WTC11 (cell line): ENCODE measurements around the gene HSDL2. TPM values are rescaled to one million over a fixed set of nuclear protein-coding genes. Genes with fewer than 3 reads are reported as not detected.

Experiments used
- ATAC-seq: fragments of 200-7000 bp; cut with Tn5 transposase; 2 replicates; pipeline ENCODE4 v1.10.0; 2021; ENCODE audit warnings: mild to moderate bottlenecking, moderate library complexity
- CTCF ChIA-PET: fragments of 300-600 bp; sonication (Branson Sonifier 250); formaldehyde crosslinking; loops from one replicate; lab custom pipeline; 2021; ENCODE audit warnings: antibody characterized with exemption; lab: Charles Lee
- POLR2A ChIA-PET: fragments of 350-600 bp; sonication (Branson Sonifier 250); formaldehyde crosslinking; loops from one replicate; lab custom pipeline; 2021; ENCODE audit warnings: antibody characterized with exemption; lab: Charles Lee
- DNase-seq: peaks from one replicate; pipeline ENCODE4 v3.0.0; 2021; ENCODE audit warnings: low spot score
- H3K27ac Mint-ChIP-seq: 2 replicates; pipeline ENCODE4 v1.8.0; 2021; ENCODE audit warnings: mixed read lengths
- H3K27me3 Mint-ChIP-seq: 2 replicates; pipeline ENCODE4 v1.8.0; 2021; ENCODE audit warnings: low read depth, mild to moderate bottlenecking, moderate library complexity, mixed read lengths
- H3K36me3 Mint-ChIP-seq: 2 replicates; pipeline ENCODE4 v1.8.0; 2021; ENCODE audit warnings: mixed read lengths
- H3K4me1 Mint-ChIP-seq: 2 replicates; pipeline ENCODE4 v1.8.0; 2022; ENCODE audit warnings: mixed read lengths
- H3K4me3 Mint-ChIP-seq: 2 replicates; pipeline ENCODE4 v1.8.0; 2021; ENCODE audit warnings: mild to moderate bottlenecking, moderate library complexity, mixed read lengths
- H3K9me3 Mint-ChIP-seq: 2 replicates; pipeline ENCODE4 v1.8.0; 2021; ENCODE audit warnings: mixed read lengths
- AR ChIP-seq: fragments of 250-450 bp; sonication (Bioruptor Pico); IDR thresholded peaks from 2 replicates; pipeline ENCODE4 v1.9.0; 2021; ENCODE audit warnings: mild to moderate bottlenecking
- ATF6 ChIP-seq: sonication (generic); formaldehyde crosslinking; IDR thresholded peaks from 2 replicates; pipeline ENCODE4 v1.8.1; 2023; ENCODE audit warnings: mild to moderate bottlenecking, missing genetic modification reagents
- E2F1 ChIP-seq: sonication (generic); formaldehyde crosslinking; IDR thresholded peaks from 2 replicates; pipeline ENCODE4 v1.8.0; 2022; ENCODE audit warnings: mild to moderate bottlenecking, missing genetic modification reagents
- E2F4 ChIP-seq: sonication (generic); formaldehyde crosslinking; IDR thresholded peaks from 2 replicates; pipeline ENCODE4 v1.8.1; 2022; ENCODE audit warnings: low read depth, mild to moderate bottlenecking, moderate library complexity, missing genetic modification reagents, borderline replicate concordance
- ELF4 ChIP-seq: sonication (generic); formaldehyde crosslinking; IDR thresholded peaks from 2 replicates; pipeline ENCODE4 v1.8.1; 2022; ENCODE audit warnings: low read depth, mild to moderate bottlenecking, moderate library complexity, missing genetic modification reagents
- FOXJ3 ChIP-seq: sonication (generic); formaldehyde crosslinking; IDR thresholded peaks from 2 replicates; pipeline ENCODE4 v1.9.0; 2021; ENCODE audit warnings: missing genetic modification reagents, mild to moderate bottlenecking, borderline replicate concordance
- GTF2I ChIP-seq: fragments of 250-450 bp; sonication (Bioruptor Pico); conservative IDR thresholded peaks from 2 replicates; pipeline ENCODE4 v1.4.0; 2021; ENCODE audit warnings: mild to moderate bottlenecking
- HMGA2 ChIP-seq: fragments of 250-450 bp; sonication (Bioruptor Pico); IDR thresholded peaks from 2 replicates; pipeline ENCODE4 v1.4.0; 2021; ENCODE audit warnings: mild to moderate bottlenecking, moderate library complexity
- NFATC4 ChIP-seq: fragments of 250-450 bp; sonication (Bioruptor Pico); IDR thresholded peaks from 2 replicates; pipeline ENCODE4 v1.9.0; 2021; ENCODE audit warnings: mild to moderate bottlenecking
- NR1H2 ChIP-seq: sonication (generic); formaldehyde crosslinking; IDR thresholded peaks from 2 replicates; pipeline ENCODE4 v1.9.0; 2021; ENCODE audit warnings: mild to moderate bottlenecking, moderate library complexity, missing genetic modification reagents
- NR3C1 ChIP-seq: sonication (generic); formaldehyde crosslinking; conservative IDR thresholded peaks from 2 replicates; pipeline ENCODE4 v1.8.1; 2023; ENCODE audit warnings: low read depth, mild to moderate bottlenecking, missing genetic modification reagents
- PRDM15 ChIP-seq: sonication (generic); formaldehyde crosslinking; IDR thresholded peaks from 2 replicates; pipeline ENCODE4 v1.8.0; 2022; ENCODE audit warnings: missing genetic modification reagents
- SMAD3 ChIP-seq: sonication (generic); formaldehyde crosslinking; IDR thresholded peaks from 2 replicates; pipeline ENCODE4 v1.8.0; 2022; ENCODE audit warnings: missing genetic modification reagents, mild to moderate bottlenecking, borderline replicate concordance
- SMAD4 ChIP-seq: sonication (generic); formaldehyde crosslinking; IDR thresholded peaks from 2 replicates; pipeline ENCODE4 v1.8.0; 2022; ENCODE audit warnings: mild to moderate bottlenecking, missing genetic modification reagents
- SOX15 ChIP-seq: fragments of 250-450 bp; sonication (Bioruptor Pico); IDR thresholded peaks from 2 replicates; pipeline ENCODE4 v1.9.0; 2021; ENCODE audit warnings: mild to moderate bottlenecking
- TCF7 ChIP-seq: sonication (generic); formaldehyde crosslinking; IDR thresholded peaks from 2 replicates; pipeline ENCODE4 v1.8.0; 2022; ENCODE audit warnings: mild to moderate bottlenecking, low read depth, missing genetic modification reagents, moderate library complexity
- TEAD4 ChIP-seq: sonication (generic); formaldehyde crosslinking; IDR thresholded peaks from 2 replicates; pipeline ENCODE4 v1.8.0; 2022; ENCODE audit warnings: mild to moderate bottlenecking, missing genetic modification reagents
- TP53 ChIP-seq: sonication (generic); formaldehyde crosslinking; IDR thresholded peaks from 2 replicates; pipeline ENCODE4 v1.8.1; 2023; ENCODE audit warnings: mild to moderate bottlenecking, missing genetic modification reagents
- ZNF512 ChIP-seq: sonication (generic); formaldehyde crosslinking; IDR thresholded peaks from 2 replicates; pipeline ENCODE4 v1.8.1; 2022; ENCODE audit warnings: missing genetic modification reagents, borderline replicate concordance
- total RNA-seq: library from RNA; stranded (reverse); gene quantifications from 3 replicates; pipeline ENCODE4 v1.2.3, GENCODE V29; 2021

The HSDL2 gene
- total RNA-seq, 1 experiment from 2014 or later, result 13.8 TPM

- Mint-ChIP-seq H3K4me1 (peaks cover 19% of the 10 kb centered on the region), H3K36me3 (peaks cover 11% of the 10 kb centered on the region; the same call in 1 of the 2 replicates), H3K9me3 (no peaks in the 10 kb centered on the region), H3K27me3 (no peaks in the 10 kb centered on the region), H3K27ac (peak overlapping the region; percentile 77; the same call in 1 of the 2 replicates), H3K4me3 (no peak overlapping the region)
- CTCF ChIA-PET, result no interaction called here
- no peak for DNase-seq
- POLR2A ChIA-PET, result no interaction called here
- no peak for TF ChIP-seq PRDM15
- TF ChIP-seq SMAD4, result no peak
- no peak for TF ChIP-seq ATF6 (CRISPR knock-in tag)
- no peak for TF ChIP-seq SMAD3 (CRISPR knock-in tag)
- TF ChIP-seq E2F1 (CRISPR knock-in tag), result no peak
- no peak for TF ChIP-seq NFATC4
- no peak for TF ChIP-seq SOX15 (CRISPR knock-in tag)
- TF ChIP-seq FOXJ3 (CRISPR knock-in tag), result no peak
- TF ChIP-seq NR3C1, result no peak
- TF ChIP-seq ELF4 (CRISPR knock-in tag), result no peak
- ATAC-seq, result no peak
Measured at GRCh38 chr9:112408819-112409218, 28.9 kb downstream of the HSDL2 start.

- no peak overlapping the region for H3K4me3 Mint-ChIP-seq
- ChIA-PET CTCF (no interaction called here), POLR2A (no interaction called here)
- peak overlapping the region; percentile 65; the same call in 1 of the 2 replicates for H3K27ac Mint-ChIP-seq
- DNase-seq (no peak), ATAC-seq (no peak)
- H3K36me3 Mint-ChIP-seq, result peaks cover 11% of the 10 kb centered on the region; the same call in 1 of the 2 replicates
- H3K9me3 Mint-ChIP-seq, result no peaks in the 10 kb centered on the region
- no peaks in the 10 kb centered on the region for H3K27me3 Mint-ChIP-seq
- H3K4me1 Mint-ChIP-seq, result peaks cover 21% of the 10 kb centered on the region
- no peak for TF ChIP-seq GTF2I (CRISPR knock-in tag)
- no peak for TF ChIP-seq NFATC4
- no peak for TF ChIP-seq ZNF512 (CRISPR knock-in tag)
- no peak for TF ChIP-seq TEAD4 (CRISPR knock-in tag)
- TF ChIP-seq ATF6 (CRISPR knock-in tag), result no peak
- no peak for TF ChIP-seq NR1H2 (CRISPR knock-in tag)
- TF ChIP-seq TCF7 (CRISPR knock-in tag), result no peak
- no peak for TF ChIP-seq HMGA2 (CRISPR knock-in tag)
- no peak for TF ChIP-seq TP53 (CRISPR knock-in tag)
- no peak for TF ChIP-seq E2F4
- no peak for TF ChIP-seq AR (CRISPR knock-in tag)
Measured at GRCh38 chr9:112409758-112410157, 29.9 kb downstream of the HSDL2 start.
